Glutamatergic neuron (in vitro differentiated cells): ENCODE results near the gene LRRC10B. TPM values are rescaled to one million over a fixed set of nuclear protein-coding genes. Genes with fewer than 3 reads are reported as not detected.
A peak's percentile ranks its signal among the peaks of the same experiment; 100 is the strongest.

Source experiments
- DNase-seq: peaks from one replicate; pipeline ENCODE4 v3.0.0; 2022
- H3K27ac Mint-ChIP-seq: one replicate; pipeline ENCODE4 v1.8.0; 2020; ENCODE audit warnings: mild to moderate bottlenecking, mixed read lengths, inconsistent platforms; ENCODE audit not compliant: unreplicated experiment
- H3K27me3 Mint-ChIP-seq: one replicate; pipeline ENCODE4 v1.8.0; 2020; ENCODE audit warnings: mild to moderate bottlenecking, moderate library complexity, mixed read lengths, inconsistent platforms; ENCODE audit not compliant: unreplicated experiment
- H3K36me3 Mint-ChIP-seq: one replicate; pipeline ENCODE4 v1.8.0; 2020; ENCODE audit warnings: mild to moderate bottlenecking, mixed read lengths, inconsistent platforms; ENCODE audit not compliant: unreplicated experiment
- H3K4me1 Mint-ChIP-seq: one replicate; pipeline ENCODE4 v1.8.0; 2020; ENCODE audit warnings: mild to moderate bottlenecking, low read depth, mixed read lengths, inconsistent platforms; ENCODE audit not compliant: unreplicated experiment
- H3K4me3 Mint-ChIP-seq: one replicate; pipeline ENCODE4 v1.8.0; 2020; ENCODE audit warnings: mild to moderate bottlenecking, mixed read lengths, inconsistent platforms; ENCODE audit not compliant: unreplicated experiment
- H3K9me3 Mint-ChIP-seq: one replicate; pipeline ENCODE4 v1.8.0; 2020; ENCODE audit warnings: mild to moderate bottlenecking, moderate library complexity, mixed read lengths, inconsistent platforms; ENCODE audit not compliant: unreplicated experiment
- total RNA-seq: library from RNA; stranded (reverse); fragmentation: NEBNext Ultra II Directional; extraction: Animal tissue kit (Norgen Biotek cat#: 25700); gene quantifications from one replicate; pipeline ENCODE4 v1.2.1, GENCODE V29; 2021; ENCODE audit not compliant: unreplicated experiment
- TF ChIP-seq, protein P1 (sequence below): fragments of 200-600 bp; sonication (generic); IDR thresholded peaks from one replicate; pipeline ENCODE4 v1.5.0; 2021; ENCODE audit not compliant: partially characterized antibody, unreplicated experiment

Gene LRRC10B
- total RNA-seq, 1 donor from 2014 or later, result 8.2 TPM

DNA sequence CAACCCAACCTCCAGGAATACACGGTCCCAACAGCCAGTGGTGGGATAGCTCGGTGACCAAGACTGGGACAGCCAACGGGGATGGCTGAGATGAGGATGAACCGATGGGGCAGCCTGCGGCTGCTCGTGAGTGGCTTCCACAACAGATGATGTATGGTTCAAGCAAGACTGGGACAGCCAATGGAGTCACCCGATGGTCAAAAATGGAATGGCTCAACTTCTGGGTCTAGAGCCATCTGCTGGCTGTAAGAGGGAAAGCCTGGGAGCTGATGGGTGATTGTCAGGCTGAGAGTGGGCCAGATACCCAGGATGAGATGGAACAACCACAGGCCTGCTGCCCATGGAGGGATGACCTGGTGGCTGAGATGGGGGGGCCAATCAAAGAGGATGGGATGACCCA lies 36.8 kb downstream of the LRRC10B start:
- Mint-ChIP-seq H3K4me1 (peaks cover 21% of the 10 kb centered on the region), H3K4me3 (no peak overlapping the region), H3K36me3 (no peaks in the 10 kb centered on the region), H3K27me3 (no peaks in the 10 kb centered on the region), H3K27ac (no peak overlapping the region), H3K9me3 (peaks cover 8% of the 10 kb centered on the region)
- DNase-seq, result no peak
- TF ChIP-seq, protein P1, sequence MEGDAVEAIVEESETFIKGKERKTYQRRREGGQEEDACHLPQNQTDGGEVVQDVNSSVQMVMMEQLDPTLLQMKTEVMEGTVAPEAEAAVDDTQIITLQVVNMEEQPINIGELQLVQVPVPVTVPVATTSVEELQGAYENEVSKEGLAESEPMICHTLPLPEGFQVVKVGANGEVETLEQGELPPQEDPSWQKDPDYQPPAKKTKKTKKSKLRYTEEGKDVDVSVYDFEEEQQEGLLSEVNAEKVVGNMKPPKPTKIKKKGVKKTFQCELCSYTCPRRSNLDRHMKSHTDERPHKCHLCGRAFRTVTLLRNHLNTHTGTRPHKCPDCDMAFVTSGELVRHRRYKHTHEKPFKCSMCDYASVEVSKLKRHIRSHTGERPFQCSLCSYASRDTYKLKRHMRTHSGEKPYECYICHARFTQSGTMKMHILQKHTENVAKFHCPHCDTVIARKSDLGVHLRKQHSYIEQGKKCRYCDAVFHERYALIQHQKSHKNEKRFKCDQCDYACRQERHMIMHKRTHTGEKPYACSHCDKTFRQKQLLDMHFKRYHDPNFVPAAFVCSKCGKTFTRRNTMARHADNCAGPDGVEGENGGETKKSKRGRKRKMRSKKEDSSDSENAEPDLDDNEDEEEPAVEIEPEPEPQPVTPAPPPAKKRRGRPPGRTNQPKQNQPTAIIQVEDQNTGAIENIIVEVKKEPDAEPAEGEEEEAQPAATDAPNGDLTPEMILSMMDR, result peak; percentile 50

DNA sequence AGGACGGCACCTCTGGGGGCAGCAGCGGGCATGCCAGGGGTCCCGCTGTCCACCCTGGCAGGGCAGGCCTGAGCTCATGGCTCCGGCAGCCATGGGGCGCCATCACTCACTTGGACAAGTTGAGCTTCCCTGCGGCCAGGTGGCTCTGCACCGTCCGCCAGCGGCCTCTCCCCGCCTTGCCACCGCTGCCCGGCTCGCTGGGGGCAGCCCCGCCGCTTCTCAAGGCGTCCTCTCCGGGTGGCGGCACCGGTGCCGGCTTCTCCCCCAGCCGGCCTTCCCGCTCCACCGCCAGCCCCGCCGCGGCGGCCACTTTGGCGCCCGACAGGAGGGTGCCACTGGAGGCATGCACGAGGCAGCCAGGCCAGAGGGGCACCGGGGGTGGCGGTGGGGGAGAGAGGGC lies 37.4 kb downstream of the LRRC10B start:
- peaks cover 8% of the 10 kb centered on the region for H3K9me3 Mint-ChIP-seq
- TF ChIP-seq, protein P1, result no peak
- no peak overlapping the region for H3K27ac Mint-ChIP-seq
- H3K36me3 Mint-ChIP-seq, result no peaks in the 10 kb centered on the region
- no peak for DNase-seq
- no peak overlapping the region for H3K4me3 Mint-ChIP-seq
- no peaks in the 10 kb centered on the region for H3K27me3 Mint-ChIP-seq
- peaks cover 20% of the 10 kb centered on the region for H3K4me1 Mint-ChIP-seq

DNA sequence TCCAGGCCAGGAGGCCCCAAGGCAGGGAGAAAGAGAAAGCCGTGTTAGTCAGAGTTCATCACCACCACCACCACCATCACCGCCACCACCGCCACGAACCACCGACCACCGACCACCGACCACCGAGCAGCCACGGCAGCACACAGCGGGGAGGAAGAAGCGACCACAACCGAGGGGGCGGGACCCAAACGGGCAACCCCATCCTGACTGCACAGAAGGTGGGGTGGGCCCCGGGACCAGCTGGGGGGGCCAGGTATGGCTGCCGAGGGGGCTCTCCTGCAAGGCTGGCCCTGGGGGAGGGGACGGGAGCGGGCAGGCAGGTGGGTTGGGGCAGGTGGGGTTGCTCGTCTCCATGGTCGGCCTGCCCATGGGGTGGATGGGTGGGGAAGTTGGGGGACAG lies 38.1 kb downstream of the LRRC10B start:
- TF ChIP-seq, protein P1, result no peak
- no peaks in the 10 kb centered on the region for H3K36me3 Mint-ChIP-seq
- DNase-seq, result no peak
- H3K9me3 Mint-ChIP-seq, result peaks cover 5% of the 10 kb centered on the region
- H3K4me3 Mint-ChIP-seq, result no peak overlapping the region
- H3K27ac Mint-ChIP-seq, result no peak overlapping the region
- H3K4me1 Mint-ChIP-seq, result peaks cover 14% of the 10 kb centered on the region
- H3K27me3 Mint-ChIP-seq, result no peaks in the 10 kb centered on the region

DNA sequence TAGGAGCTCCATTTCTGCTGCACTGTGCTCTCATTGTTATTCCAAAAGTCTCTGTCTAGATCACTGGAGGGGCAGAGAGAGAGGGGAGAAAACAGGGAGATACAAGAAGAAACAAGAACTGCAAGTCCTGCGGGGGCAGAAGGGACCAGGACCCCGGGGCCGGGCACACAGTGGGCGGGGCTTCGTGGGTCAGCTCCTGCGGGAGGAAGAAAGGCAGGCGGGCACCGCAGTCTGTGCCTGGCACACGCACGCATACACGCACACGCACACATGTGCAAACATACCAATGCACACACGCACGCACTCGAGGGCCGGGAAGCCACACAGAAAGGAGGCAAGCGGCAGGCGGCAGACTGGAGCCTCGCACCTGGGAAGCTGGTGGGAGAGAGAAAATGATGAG lies 38.7 kb downstream of the LRRC10B start:
- Mint-ChIP-seq H3K4me1 (peaks cover 11% of the 10 kb centered on the region), H3K27me3 (no peaks in the 10 kb centered on the region)

DNA sequence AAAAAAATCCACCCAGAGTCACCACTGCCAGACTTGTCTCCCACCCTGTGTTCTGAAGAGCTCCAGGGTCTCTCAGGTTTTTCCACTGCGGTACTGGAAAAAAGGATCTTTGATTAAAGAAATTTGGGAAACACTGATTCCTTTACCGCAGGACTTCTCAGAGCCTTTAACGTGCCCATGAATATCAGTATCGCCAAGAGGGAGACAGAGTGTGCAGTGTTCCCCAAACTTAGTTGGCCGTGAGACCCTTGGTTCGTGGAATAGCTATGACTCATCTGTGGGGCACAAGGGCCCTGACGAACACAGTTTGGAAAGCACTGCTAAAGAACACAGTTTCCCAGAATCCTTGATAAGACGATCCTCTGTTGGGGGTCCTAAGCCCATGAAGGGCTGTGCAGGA lies 40.6 kb downstream of the LRRC10B start:
- no peak for DNase-seq
- Mint-ChIP-seq H3K36me3 (no peaks in the 10 kb centered on the region), H3K27ac (no peak overlapping the region), H3K27me3 (peaks cover 5% of the 10 kb centered on the region), H3K9me3 (peaks cover 9% of the 10 kb centered on the region), H3K4me3 (no peak overlapping the region), H3K4me1 (peaks cover 26% of the 10 kb centered on the region)
- TF ChIP-seq, protein P1, result no peak

More for the DNA sequence above, 38.7 kb downstream of the LRRC10B start:
- H3K27ac Mint-ChIP-seq, result no peak overlapping the region
- TF ChIP-seq, protein P1, result no peak
- no peaks in the 10 kb centered on the region for H3K36me3 Mint-ChIP-seq
- no peak for DNase-seq
- H3K4me3 Mint-ChIP-seq, result no peak overlapping the region
- H3K9me3 Mint-ChIP-seq, result peaks cover 3% of the 10 kb centered on the region
